OCI-LY3 (cell line): ENCODE results near the gene ACBD3.
A peak's percentile ranks its signal among the peaks of the same experiment; 100 is the strongest.

Source experiments
- H2AFZ ChIP-seq: fragments of 200-600, 300-600 bp; shearing (Covaris generic); 2 replicates; pipeline ENCODE4 v1.6.0; 2014; ENCODE audit warnings: antibody characterized with exemption, low read depth, low read length
- H3K27ac ChIP-seq: fragments of 200-600, 300-600 bp; sonication (generic); 2 replicates; pipeline ENCODE4 v1.5.1; 2014; ENCODE audit warnings: mild to moderate bottlenecking, low read length, moderate library complexity, mixed read lengths
- H3K27me3 ChIP-seq: fragments of 200-600, 300-600 bp; sonication (generic); 2 replicates; pipeline ENCODE4 v1.6.1; 2014; ENCODE audit warnings: low read depth, low read length, mixed read lengths
- H3K36me3 ChIP-seq: fragments of 200-600, 300-600 bp; sonication (generic); replicated peaks from 2 replicates; pipeline ENCODE3; 2014; ENCODE audit warnings: low read depth, low read length, mixed read lengths
- H3K4me1 ChIP-seq: fragments of 300-600, 200-600 bp; sonication (generic); 2 replicates; pipeline ENCODE4 v1.6.1; 2014; ENCODE audit warnings: low read length, mixed read lengths
- H3K4me2 ChIP-seq: fragments of 200-600, 300-600 bp; sonication (generic); 2 replicates; pipeline ENCODE4 v1.6.1; 2014; ENCODE audit warnings: low read length, mixed read lengths
- H3K4me3 ChIP-seq: fragments of 300-600, 200-600 bp; sonication (generic); 2 replicates; pipeline ENCODE4 v1.5.1; 2014; ENCODE audit warnings: antibody characterized with exemption, mild to moderate bottlenecking, low read length, moderate library complexity
- H3K79me2 ChIP-seq: fragments of 300-600, 200-600 bp; shearing (Covaris generic); 2 replicates; pipeline ENCODE4 v1.6.1; 2014; ENCODE audit warnings: mild to moderate bottlenecking, low read length, mixed read lengths
- H3K9ac ChIP-seq: fragments of 300-600, 200-600 bp; shearing (Covaris generic); 2 replicates; pipeline ENCODE4 v1.6.0; 2014; ENCODE audit warnings: mild to moderate bottlenecking, low read length, moderate library complexity
- H3K9me3 ChIP-seq: fragments of 200-600, 300-600 bp; shearing (Covaris generic); 2 replicates; pipeline ENCODE4 v1.6.1; 2014; ENCODE audit warnings: low read length, mixed read lengths; ENCODE audit not compliant: insufficient read depth
- H4K20me1 ChIP-seq: fragments of 200-600, 300-600 bp; sonication (generic); 2 replicates; pipeline ENCODE4 v1.6.1; 2016; ENCODE audit warnings: low read length, mixed read lengths; ENCODE audit not compliant: insufficient read depth
- EZH2phosphoT487 ChIP-seq: fragments of 200-600 bp; shearing (Covaris generic); IDR thresholded peaks from 2 replicates; pipeline ENCODE4 v1.6.1; 2018; ENCODE audit warnings: antibody characterized with exemption, mixed run types, low read depth
- TF ChIP-seq, protein P1 (sequence below): fragments of 200-600, 300-600 bp; sonication (generic); IDR thresholded peaks from 2 replicates; pipeline ENCODE4 v1.5.1; 2014; ENCODE audit warnings: antibody characterized with exemption, low read length, low read depth

Gene ACBD3

DNA sequence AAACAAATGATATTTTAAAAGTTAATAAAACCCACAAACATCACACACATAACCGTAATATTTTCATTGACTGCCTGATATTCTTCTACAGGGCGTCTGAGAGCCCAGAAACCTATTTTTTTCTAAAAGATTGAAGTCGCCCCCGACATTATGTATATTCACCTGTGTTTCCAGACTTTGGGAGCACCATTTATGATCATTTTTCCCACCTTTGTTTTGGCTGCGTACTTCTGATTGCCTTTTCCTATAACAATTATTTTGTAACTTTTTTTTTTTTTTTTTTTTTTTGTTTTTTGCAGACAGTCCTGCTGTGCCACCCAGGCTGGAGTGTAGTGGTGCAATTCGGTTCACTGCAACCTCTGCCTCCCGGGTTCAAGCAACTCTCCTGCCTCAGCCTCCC, 839 bp upstream of the ACBD3 start:
- Histone ChIP-seq H3K27me3 (no peaks in the 10 kb centered on the region), H3K4me1 (peaks cover 12% of the 10 kb centered on the region), H3K9me3 (no peaks in the 10 kb centered on the region), H3K36me3 (no peaks in the 10 kb centered on the region), H3K4me3 (peak overlapping the region; percentile 85), H3K9ac (peak overlapping the region; percentile 88), H3K27ac (no peak overlapping the region), H3K79me2 (peaks cover 39% of the 10 kb centered on the region), H3K4me2 (peak overlapping the region; percentile 93), H2AFZ (no peak overlapping the region), H4K20me1 (peaks cover 24% of the 10 kb centered on the region)
- TF ChIP-seq, protein P1, sequence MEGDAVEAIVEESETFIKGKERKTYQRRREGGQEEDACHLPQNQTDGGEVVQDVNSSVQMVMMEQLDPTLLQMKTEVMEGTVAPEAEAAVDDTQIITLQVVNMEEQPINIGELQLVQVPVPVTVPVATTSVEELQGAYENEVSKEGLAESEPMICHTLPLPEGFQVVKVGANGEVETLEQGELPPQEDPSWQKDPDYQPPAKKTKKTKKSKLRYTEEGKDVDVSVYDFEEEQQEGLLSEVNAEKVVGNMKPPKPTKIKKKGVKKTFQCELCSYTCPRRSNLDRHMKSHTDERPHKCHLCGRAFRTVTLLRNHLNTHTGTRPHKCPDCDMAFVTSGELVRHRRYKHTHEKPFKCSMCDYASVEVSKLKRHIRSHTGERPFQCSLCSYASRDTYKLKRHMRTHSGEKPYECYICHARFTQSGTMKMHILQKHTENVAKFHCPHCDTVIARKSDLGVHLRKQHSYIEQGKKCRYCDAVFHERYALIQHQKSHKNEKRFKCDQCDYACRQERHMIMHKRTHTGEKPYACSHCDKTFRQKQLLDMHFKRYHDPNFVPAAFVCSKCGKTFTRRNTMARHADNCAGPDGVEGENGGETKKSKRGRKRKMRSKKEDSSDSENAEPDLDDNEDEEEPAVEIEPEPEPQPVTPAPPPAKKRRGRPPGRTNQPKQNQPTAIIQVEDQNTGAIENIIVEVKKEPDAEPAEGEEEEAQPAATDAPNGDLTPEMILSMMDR, result no peak
- no peak for TF ChIP-seq EZH2phosphoT487

DNA sequence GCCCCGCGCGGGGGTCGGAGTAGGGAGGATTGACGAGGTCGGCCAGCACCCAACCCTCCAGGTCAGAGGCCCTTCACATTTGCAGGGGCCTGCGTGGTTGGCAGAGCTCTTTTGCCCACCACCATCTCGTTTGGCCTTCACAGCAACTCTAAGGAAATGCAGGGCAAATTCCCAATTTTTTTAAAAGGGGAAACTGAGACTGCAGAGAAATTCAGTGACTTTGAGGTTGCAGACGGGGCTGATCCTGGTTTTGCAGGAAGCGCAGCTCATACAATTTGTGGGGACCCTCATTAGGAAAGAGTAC, 430 bp upstream of the ACBD3 start:
- H2AFZ ChIP-seq, result peak overlapping the region; percentile 93
- TF ChIP-seq, protein P1, result no peak
- TF ChIP-seq EZH2phosphoT487, result no peak
- H3K9ac ChIP-seq, result peak overlapping the region; percentile 88
- H3K4me3 ChIP-seq, result peak overlapping the region; percentile 85
- H3K4me1 ChIP-seq, result peaks cover 12% of the 10 kb centered on the region
- H4K20me1 ChIP-seq, result peaks cover 27% of the 10 kb centered on the region
- H3K4me2 ChIP-seq, result peak overlapping the region; percentile 93
- no peaks in the 10 kb centered on the region for H3K9me3 ChIP-seq
- H3K27ac ChIP-seq, result peak overlapping the region; percentile 50
- H3K79me2 ChIP-seq, result peaks cover 43% of the 10 kb centered on the region
- no peaks in the 10 kb centered on the region for H3K27me3 ChIP-seq
- H3K36me3 ChIP-seq, result no peaks in the 10 kb centered on the region

- H3K9ac ChIP-seq, result peak overlapping the region; percentile 88
- no peaks in the 10 kb centered on the region for H3K9me3 ChIP-seq
- no peak for TF ChIP-seq EZH2phosphoT487
- TF ChIP-seq, protein P1, result no peak
- H3K79me2 ChIP-seq, result peaks cover 59% of the 10 kb centered on the region
- H3K27me3 ChIP-seq, result no peaks in the 10 kb centered on the region
- H3K4me2 ChIP-seq, result peak overlapping the region; percentile 95
- H3K27ac ChIP-seq, result no peak overlapping the region
- peaks cover 12% of the 10 kb centered on the region for H3K4me1 ChIP-seq
- H4K20me1 ChIP-seq, result peaks cover 38% of the 10 kb centered on the region
- peaks cover 6% of the 10 kb centered on the region for H3K36me3 ChIP-seq
- H3K4me3 ChIP-seq, result peak overlapping the region; percentile 85
- H2AFZ ChIP-seq, result no peak overlapping the region
Observed at GRCh38 chr1:226185141-226186036, 1.2 kb downstream of the ACBD3 start.

GRCh38 chr1:226181996-226182714, 4.4 kb downstream of the ACBD3 start:
- peaks cover 17% of the 10 kb centered on the region for H3K36me3 ChIP-seq
- H3K4me3 ChIP-seq, result no peak overlapping the region
- no peak overlapping the region for H3K27ac ChIP-seq
- peaks cover 9% of the 10 kb centered on the region for H3K4me1 ChIP-seq
- peaks cover 90% of the 10 kb centered on the region for H3K79me2 ChIP-seq
- H3K4me2 ChIP-seq, result no peak overlapping the region
- no peak overlapping the region for H2AFZ ChIP-seq
- peaks cover 63% of the 10 kb centered on the region for H4K20me1 ChIP-seq
- H3K9me3 ChIP-seq, result no peaks in the 10 kb centered on the region
- no peak overlapping the region for H3K9ac ChIP-seq
- TF ChIP-seq, protein P1, result peak; percentile 33
- TF ChIP-seq EZH2phosphoT487, result no peak
- H3K27me3 ChIP-seq, result no peaks in the 10 kb centered on the region
